Upper lobe of left lung (tissue), 4 donors: ENCODE results near the gene NRXN3.

Experiments used
- CTCF ChIP-seq, 6 experiments: fragments of 450-650 bp in 4 of 6; fragments of 200-600 bp in 2 of 6; sonication (generic) in 2 of 6; IDR thresholded peaks; one replicate each; pipeline ENCODE4 v1.5.1; 2016 to 2019; ENCODE audit warnings: antibody characterized with exemption in 6 of 6
- EP300 ChIP-seq, 4 donors: sonication (generic); formaldehyde crosslinking; IDR thresholded peaks; one replicate each; pipeline ENCODE4 v1.5.1; 2017; ENCODE audit warnings: antibody characterized with exemption in 4 of 4, control low read depth in 2 of 4
- POLR2A ChIP-seq, 4 donors: fragments of 450-650 bp; IDR thresholded peaks; one replicate each; pipeline ENCODE4 v1.5.1; 2016 to 2017; ENCODE audit warnings: antibody characterized with exemption in 4 of 4, mild to moderate bottlenecking in 2 of 4
- POLR2AphosphoS5 ChIP-seq, 2 donors: sonication (generic); formaldehyde crosslinking; IDR thresholded peaks; one replicate each; pipeline ENCODE4 v1.5.1; 2017; ENCODE audit warnings: antibody characterized with exemption in 2 of 2

- TF ChIP-seq CTCF (IDR thresholded peaks at IDR 0.05) (no peak), POLR2A (IDR thresholded peaks at IDR 0.05) (no peak), POLR2AphosphoS5 (IDR thresholded peaks at IDR 0.05) (no peak), EP300 (IDR thresholded peaks at IDR 0.05) (no peak)
These were observed 316.4 kb downstream of the NRXN3 start for GRCh38 chr14:78486621-78487020.
